Measurements from ENCODE around the gene SATB2. TPM values are rescaled to one million over a fixed set of nuclear protein-coding genes. Genes with fewer than 3 reads are reported as not detected.

SATB2 gene
- total RNA-seq, 1 donor from 2014 or later, result 19.1 TPM

DNA sequence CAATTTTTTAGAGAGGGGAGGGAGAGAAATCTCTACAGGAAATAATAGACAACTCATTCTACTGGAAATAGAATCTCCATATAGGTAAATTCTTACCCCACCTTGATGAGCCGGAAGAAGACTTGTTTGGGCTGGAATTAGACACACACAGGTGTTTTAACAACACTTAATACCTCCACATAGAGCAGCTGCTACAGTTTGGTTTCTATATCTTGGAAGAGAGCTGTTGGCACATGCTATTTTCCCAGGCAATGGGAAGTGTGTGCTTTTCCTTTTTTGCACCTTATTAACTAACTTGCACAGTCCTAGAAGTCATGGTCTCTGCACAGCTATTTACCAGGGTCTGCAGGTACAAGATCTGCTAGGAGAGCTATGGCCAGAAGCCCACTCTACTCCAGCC lies 73.7 kb downstream of the SATB2 start:
- no peak overlapping the region for H3K27ac Mint-ChIP-seq
- peaks cover 3% of the 10 kb centered on the region for H3K36me3 Mint-ChIP-seq
- no peaks in the 10 kb centered on the region for H3K27me3 Mint-ChIP-seq
- H3K4me1 Mint-ChIP-seq (ENCODE audit: unreplicated experiment), result no peaks in the 10 kb centered on the region
- H3K9me3 Mint-ChIP-seq, result no peaks in the 10 kb centered on the region
- no peak overlapping the region for H3K4me3 Mint-ChIP-seq
- TF ChIP-seq, protein P1, sequence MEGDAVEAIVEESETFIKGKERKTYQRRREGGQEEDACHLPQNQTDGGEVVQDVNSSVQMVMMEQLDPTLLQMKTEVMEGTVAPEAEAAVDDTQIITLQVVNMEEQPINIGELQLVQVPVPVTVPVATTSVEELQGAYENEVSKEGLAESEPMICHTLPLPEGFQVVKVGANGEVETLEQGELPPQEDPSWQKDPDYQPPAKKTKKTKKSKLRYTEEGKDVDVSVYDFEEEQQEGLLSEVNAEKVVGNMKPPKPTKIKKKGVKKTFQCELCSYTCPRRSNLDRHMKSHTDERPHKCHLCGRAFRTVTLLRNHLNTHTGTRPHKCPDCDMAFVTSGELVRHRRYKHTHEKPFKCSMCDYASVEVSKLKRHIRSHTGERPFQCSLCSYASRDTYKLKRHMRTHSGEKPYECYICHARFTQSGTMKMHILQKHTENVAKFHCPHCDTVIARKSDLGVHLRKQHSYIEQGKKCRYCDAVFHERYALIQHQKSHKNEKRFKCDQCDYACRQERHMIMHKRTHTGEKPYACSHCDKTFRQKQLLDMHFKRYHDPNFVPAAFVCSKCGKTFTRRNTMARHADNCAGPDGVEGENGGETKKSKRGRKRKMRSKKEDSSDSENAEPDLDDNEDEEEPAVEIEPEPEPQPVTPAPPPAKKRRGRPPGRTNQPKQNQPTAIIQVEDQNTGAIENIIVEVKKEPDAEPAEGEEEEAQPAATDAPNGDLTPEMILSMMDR (conservative IDR thresholded peaks at IDR 0.05), result no peak
- no peak for DNase-seq (ENCODE audit: extremely low spot score, unreplicated experiment)

DNA sequence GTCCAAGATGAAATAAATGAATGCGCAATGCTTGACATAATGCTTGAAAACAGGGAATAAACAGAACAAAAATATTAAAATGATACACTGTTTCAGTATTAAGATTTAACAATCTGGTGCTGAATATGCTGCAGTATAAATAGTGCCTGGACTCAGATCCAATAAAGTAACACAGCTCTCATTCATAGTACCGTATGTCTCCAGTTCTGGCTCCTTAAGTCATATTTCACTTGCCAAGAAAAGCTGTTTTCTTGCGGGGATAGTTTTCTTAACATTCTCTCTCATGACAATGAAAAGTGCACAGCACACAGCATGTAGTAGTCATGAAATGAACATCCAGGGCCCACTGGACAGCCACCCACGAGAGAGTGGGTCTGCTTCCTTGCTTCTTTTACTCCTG lies 74.7 kb downstream of the SATB2 start:
- H3K4me3 Mint-ChIP-seq, result no peak overlapping the region
- peaks cover 4% of the 10 kb centered on the region for H3K36me3 Mint-ChIP-seq
- TF ChIP-seq, protein P1 (conservative IDR thresholded peaks at IDR 0.05), result no peak
- no peaks in the 10 kb centered on the region for H3K4me1 Mint-ChIP-seq (ENCODE audit: unreplicated experiment)
- DNase-seq (ENCODE audit: extremely low spot score, unreplicated experiment), result no peak
- H3K27ac Mint-ChIP-seq, result no peak overlapping the region
- no peaks in the 10 kb centered on the region for H3K27me3 Mint-ChIP-seq
- H3K9me3 Mint-ChIP-seq, result no peaks in the 10 kb centered on the region

DNA sequence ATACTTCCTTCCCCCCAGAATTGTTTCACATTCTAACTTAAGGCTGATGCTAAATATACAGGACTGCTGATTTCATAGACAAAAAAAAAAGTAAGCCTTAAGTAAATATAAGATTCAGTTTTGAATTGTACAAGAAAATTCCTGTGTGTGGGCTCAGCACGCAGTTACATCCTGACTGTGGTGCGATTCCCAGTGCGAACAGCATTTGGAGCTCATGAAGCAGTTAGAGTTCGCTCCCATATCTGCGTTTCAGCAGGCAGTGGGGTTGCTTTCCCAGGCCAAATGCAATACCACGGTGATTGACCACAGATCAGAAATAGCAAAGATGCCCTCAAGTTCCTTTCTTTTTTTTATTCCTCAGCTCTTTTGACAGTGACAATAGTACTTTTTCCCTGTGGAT lies 75.6 kb downstream of the SATB2 start:
- Mint-ChIP-seq H3K4me1 (ENCODE audit: unreplicated experiment) (no peaks in the 10 kb centered on the region), H3K27me3 (no peaks in the 10 kb centered on the region), H3K36me3 (peaks cover 10% of the 10 kb centered on the region), H3K4me3 (no peak overlapping the region), H3K27ac (no peak overlapping the region), H3K9me3 (no peaks in the 10 kb centered on the region)
- DNase-seq (ENCODE audit: extremely low spot score, unreplicated experiment), result no peak
- TF ChIP-seq, protein P1 (conservative IDR thresholded peaks at IDR 0.05), result no peak

DNA sequence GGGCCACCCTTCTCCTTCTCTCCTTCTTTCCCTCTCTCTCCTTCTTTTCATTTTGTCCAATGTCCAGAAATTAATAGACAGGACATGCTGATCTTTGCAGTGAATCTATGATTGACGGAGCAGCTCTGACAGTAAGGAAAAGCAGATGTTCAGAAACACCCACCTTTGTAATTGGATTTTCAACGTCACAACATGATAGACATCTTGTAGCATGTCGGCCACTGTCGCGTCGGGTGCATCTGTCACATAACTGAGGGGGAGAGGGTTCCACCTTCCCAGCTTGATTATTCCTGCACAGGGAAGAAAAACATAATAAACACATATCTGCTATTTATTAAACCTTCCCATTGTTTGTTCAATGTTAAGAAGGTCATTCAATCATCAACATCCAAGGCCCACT lies 76.2 kb downstream of the SATB2 start:
- no peak for DNase-seq (ENCODE audit: extremely low spot score, unreplicated experiment)
- H3K4me1 Mint-ChIP-seq (ENCODE audit: unreplicated experiment), result no peaks in the 10 kb centered on the region
- TF ChIP-seq, protein P1 (conservative IDR thresholded peaks at IDR 0.05), result no peak
- no peak overlapping the region for H3K4me3 Mint-ChIP-seq
- H3K27ac Mint-ChIP-seq, result no peak overlapping the region
- H3K36me3 Mint-ChIP-seq, result peaks cover 10% of the 10 kb centered on the region
- no peaks in the 10 kb centered on the region for H3K9me3 Mint-ChIP-seq
- no peaks in the 10 kb centered on the region for H3K27me3 Mint-ChIP-seq

DNA sequence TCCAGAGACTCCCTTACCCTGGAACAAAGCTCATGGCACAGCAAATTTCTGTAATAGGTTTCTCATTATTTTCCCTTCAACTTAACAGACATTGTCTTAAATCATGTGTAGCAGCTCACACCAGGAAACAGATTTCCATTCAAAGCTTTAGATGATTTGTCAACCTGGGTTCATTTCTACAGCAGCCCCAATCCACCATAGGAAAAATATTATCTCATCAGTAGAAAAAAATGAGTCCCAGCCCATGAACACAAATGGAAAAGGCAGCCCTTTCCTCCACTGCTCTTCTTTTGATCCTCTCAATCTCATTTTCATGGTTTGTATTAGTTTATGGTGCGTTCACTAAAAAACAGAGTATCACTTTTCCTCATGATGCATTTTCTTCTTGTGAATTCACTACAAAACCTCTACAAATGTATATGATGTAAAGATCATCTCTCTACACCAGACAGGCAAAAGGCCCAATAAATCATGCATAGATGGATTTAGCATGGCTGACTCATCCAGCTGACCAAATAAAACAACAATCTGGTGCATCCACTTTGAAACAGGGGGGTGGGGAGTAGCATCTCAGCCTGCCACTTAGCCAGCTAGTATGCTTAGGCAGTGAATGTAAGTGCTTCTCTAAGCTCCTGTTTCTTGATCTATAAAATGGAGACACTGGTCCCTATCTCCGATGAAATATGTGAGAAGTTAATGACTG lies 78.6 kb downstream of the SATB2 start:
- Mint-ChIP-seq H3K36me3 (peaks cover 13% of the 10 kb centered on the region), H3K9me3 (no peaks in the 10 kb centered on the region), H3K27me3 (no peaks in the 10 kb centered on the region), H3K4me3 (no peak overlapping the region), H3K4me1 (ENCODE audit: unreplicated experiment) (no peaks in the 10 kb centered on the region), H3K27ac (no peak overlapping the region)
- DNase-seq (ENCODE audit: extremely low spot score, unreplicated experiment), result no peak
- TF ChIP-seq, protein P1 (conservative IDR thresholded peaks at IDR 0.05), result no peak

Measured in type B pancreatic cell (in vitro differentiated cells).